T-helper 2 cell treated with Interferon-gamma antibody and Interleukin-4, amounts not matched to agents 5 μg/mL and 100 μg/mL, for 36 hours (primary cell): ENCODE results near the gene PRAC1.

ENCODE experiments used
- DNase-seq: peaks from one replicate; pipeline ENCODE4 v3.0.0; 2021; ENCODE audit warnings: low spot score
- H3K27ac Mint-ChIP-seq: one replicate; pipeline ENCODE4 v1.8.0; 2021; ENCODE audit warnings: mild to moderate bottlenecking, mixed read lengths
- H3K27me3 Mint-ChIP-seq: one replicate; pipeline ENCODE4 v1.8.0; 2021; ENCODE audit warnings: low read depth, mixed read lengths
- H3K36me3 Mint-ChIP-seq: one replicate; pipeline ENCODE4 v1.8.0; 2021; ENCODE audit warnings: low read depth, mixed read lengths
- H3K4me1 Mint-ChIP-seq: one replicate; pipeline ENCODE4 v1.8.0; 2021; ENCODE audit warnings: low read depth, mixed read lengths
- H3K4me3 Mint-ChIP-seq: one replicate; pipeline ENCODE4 v1.8.0; 2022; ENCODE audit warnings: mild to moderate bottlenecking, moderate library complexity, mixed read lengths
- H3K9me3 Mint-ChIP-seq: one replicate; pipeline ENCODE4 v1.8.0; 2021; ENCODE audit warnings: mixed read lengths

PRAC1 gene

GRCh38 chr17:48722201-48722907, at the start of gene PRAC1:
PRAC1 (minus strand) TSS chr17:48722518; CDS start chr17:48722392, 126 bp downstream.
- H3K36me3 Mint-ChIP-seq: no peaks in the 10 kb centered on the region
- no peak within 1 kb of the TSS for H3K27ac Mint-ChIP-seq
- peaks cover 15% of the 10 kb centered on the region for H3K4me1 Mint-ChIP-seq
- DNase-seq: no peak
- H3K4me3 Mint-ChIP-seq: peak within 1 kb of the TSS; percentile 34
- no peaks in the 10 kb centered on the region for H3K9me3 Mint-ChIP-seq
- peaks cover 97% of the 10 kb centered on the region for H3K27me3 Mint-ChIP-seq

GRCh38 chr17:48770954-48771353, 48.6 kb upstream of the PRAC1 start:
- H3K9me3 Mint-ChIP-seq: no peaks in the 10 kb centered on the region
- H3K27ac Mint-ChIP-seq: no peak overlapping the region
- H3K4me1 Mint-ChIP-seq: no peaks in the 10 kb centered on the region
- DNase-seq: no peak
- no peaks in the 10 kb centered on the region for H3K36me3 Mint-ChIP-seq
- no peak overlapping the region for H3K4me3 Mint-ChIP-seq
- H3K27me3 Mint-ChIP-seq: peaks cover 36% of the 10 kb centered on the region

DNA sequence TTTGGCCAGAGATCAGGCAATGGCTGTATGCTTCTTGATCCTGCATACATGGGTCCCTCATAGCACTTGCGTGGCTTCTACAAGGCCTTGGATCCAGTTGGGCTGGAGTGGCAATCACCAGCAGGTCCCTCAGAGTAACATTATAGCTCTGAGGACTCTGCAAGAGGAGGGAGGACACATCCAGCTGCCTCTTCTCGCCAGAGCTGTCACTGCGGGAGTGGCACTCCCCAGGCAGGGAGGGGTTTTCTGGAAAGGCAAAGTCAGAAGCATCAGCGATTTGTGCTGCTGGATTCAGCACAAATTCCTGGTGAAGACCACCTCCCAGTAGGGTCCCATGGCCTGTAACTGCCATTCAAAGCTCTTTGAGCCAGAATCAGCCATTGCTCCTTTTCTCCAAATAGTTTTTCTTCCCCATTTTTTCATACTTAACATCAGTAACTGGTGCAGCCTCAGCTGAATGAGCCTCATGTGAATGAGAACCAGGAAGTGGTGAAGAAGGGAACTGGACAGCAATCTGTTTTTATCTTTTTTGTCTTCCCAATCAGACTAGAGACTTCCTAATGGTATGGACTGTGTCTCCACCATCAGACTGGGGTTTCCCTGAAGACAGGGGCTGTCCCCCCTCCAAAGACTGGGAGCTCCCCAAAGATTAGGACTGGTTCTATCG, 46.8 kb upstream of the PRAC1 start:
- no peak overlapping the region for H3K4me3 Mint-ChIP-seq
- DNase-seq: no peak
- H3K27ac Mint-ChIP-seq: no peak overlapping the region
- peaks cover 31% of the 10 kb centered on the region for H3K27me3 Mint-ChIP-seq
- H3K36me3 Mint-ChIP-seq: no peaks in the 10 kb centered on the region
- no peaks in the 10 kb centered on the region for H3K4me1 Mint-ChIP-seq
- H3K9me3 Mint-ChIP-seq: no peaks in the 10 kb centered on the region

DNA sequence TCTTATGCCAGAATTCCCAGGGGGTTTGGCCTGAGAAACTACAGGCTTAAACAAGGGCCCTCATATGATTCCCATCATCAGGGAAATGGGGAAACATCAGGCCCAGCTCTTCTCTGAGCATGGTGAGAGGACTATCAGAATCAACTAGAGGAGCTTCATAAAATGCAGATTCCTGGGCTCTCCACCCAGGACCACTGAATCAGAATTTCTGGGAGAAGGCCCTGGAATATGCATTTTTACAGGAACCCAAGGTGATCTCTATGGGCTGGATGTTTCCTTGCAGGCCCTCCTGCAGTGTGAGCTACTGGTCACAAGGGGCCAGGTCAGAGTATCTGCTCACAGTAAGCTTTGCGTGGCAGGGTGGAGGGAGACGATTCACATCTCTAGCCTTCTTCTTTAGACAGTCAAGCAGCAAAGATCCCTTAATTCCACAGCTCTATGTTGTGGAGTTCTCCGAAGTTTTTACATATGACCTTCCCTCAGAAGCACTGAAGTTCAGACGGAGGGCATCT, 45.0 kb upstream of the PRAC1 start:
- no peaks in the 10 kb centered on the region for H3K9me3 Mint-ChIP-seq
- H3K27ac Mint-ChIP-seq: no peak overlapping the region
- no peaks in the 10 kb centered on the region for H3K36me3 Mint-ChIP-seq
- H3K27me3 Mint-ChIP-seq: peaks cover 37% of the 10 kb centered on the region
- no peaks in the 10 kb centered on the region for H3K4me1 Mint-ChIP-seq
- no peak overlapping the region for H3K4me3 Mint-ChIP-seq
- no peak for DNase-seq

GRCh38 chr17:48761114-48761513, 38.8 kb upstream of the PRAC1 start:
- H3K9me3 Mint-ChIP-seq: no peaks in the 10 kb centered on the region
- H3K4me1 Mint-ChIP-seq: no peaks in the 10 kb centered on the region
- no peak overlapping the region for H3K4me3 Mint-ChIP-seq
- H3K36me3 Mint-ChIP-seq: no peaks in the 10 kb centered on the region
- H3K27ac Mint-ChIP-seq: no peak overlapping the region
- peaks cover 64% of the 10 kb centered on the region for H3K27me3 Mint-ChIP-seq
- DNase-seq: no peak

GRCh38 chr17:48760411-48760810, 38.1 kb upstream of the PRAC1 start:
- H3K36me3 Mint-ChIP-seq: no peaks in the 10 kb centered on the region
- no peaks in the 10 kb centered on the region for H3K9me3 Mint-ChIP-seq
- H3K27me3 Mint-ChIP-seq: peaks cover 71% of the 10 kb centered on the region
- no peak overlapping the region for H3K27ac Mint-ChIP-seq
- no peak for DNase-seq
- H3K4me1 Mint-ChIP-seq: no peaks in the 10 kb centered on the region
- no peak overlapping the region for H3K4me3 Mint-ChIP-seq

- Mint-ChIP-seq H3K27ac (no peak overlapping the region), H3K4me1 (no peaks in the 10 kb centered on the region), H3K36me3 (no peaks in the 10 kb centered on the region), H3K9me3 (no peaks in the 10 kb centered on the region), H3K27me3 (peaks cover 74% of the 10 kb centered on the region), H3K4me3 (no peak overlapping the region)
- DNase-seq: no peak
These were observed 37.0 kb upstream of the PRAC1 start for GRCh38 chr17:48759288-48759687.

DNA sequence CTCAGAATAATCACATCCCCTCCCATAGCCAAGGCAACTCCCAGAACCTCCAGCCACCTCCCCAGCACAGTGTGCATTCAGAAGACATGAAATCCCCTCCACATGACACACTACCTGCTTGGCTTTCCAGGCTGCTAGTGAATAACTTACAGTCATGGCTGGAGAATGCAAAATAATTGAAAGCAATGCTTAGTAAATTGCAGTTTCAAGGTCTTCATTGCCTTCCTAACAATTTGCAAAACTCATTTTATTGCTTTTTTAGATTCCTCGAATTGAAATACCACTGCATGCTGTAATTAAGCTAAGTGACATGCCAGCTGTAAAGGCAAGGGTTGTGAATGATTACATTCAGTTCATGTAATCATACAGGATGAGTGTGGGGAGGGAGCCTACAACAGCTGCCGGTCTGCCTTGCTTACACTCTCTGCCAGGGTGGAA, 35.2 kb upstream of the PRAC1 start:
- H3K27ac Mint-ChIP-seq: no peak overlapping the region
- peaks cover 80% of the 10 kb centered on the region for H3K27me3 Mint-ChIP-seq
- no peaks in the 10 kb centered on the region for H3K36me3 Mint-ChIP-seq
- H3K9me3 Mint-ChIP-seq: no peaks in the 10 kb centered on the region
- DNase-seq: no peak
- H3K4me1 Mint-ChIP-seq: no peaks in the 10 kb centered on the region
- H3K4me3 Mint-ChIP-seq: no peak overlapping the region

- Mint-ChIP-seq H3K36me3 (no peaks in the 10 kb centered on the region), H3K4me3 (no peak overlapping the region), H3K4me1 (no peaks in the 10 kb centered on the region), H3K27me3 (peaks cover 80% of the 10 kb centered on the region), H3K27ac (no peak overlapping the region), H3K9me3 (no peaks in the 10 kb centered on the region)
- DNase-seq: no peak
These were observed 34.5 kb upstream of the PRAC1 start for GRCh38 chr17:48756830-48757251.

- no peak overlapping the region for H3K4me3 Mint-ChIP-seq
- no peaks in the 10 kb centered on the region for H3K36me3 Mint-ChIP-seq
These were observed 33.0 kb upstream of the PRAC1 start for GRCh38 chr17:48755356-48755755.

GRCh38 chr17:48754500-48755261, 32.4 kb upstream of the PRAC1 start:
- Mint-ChIP-seq H3K36me3 (no peaks in the 10 kb centered on the region), H3K9me3 (no peaks in the 10 kb centered on the region), H3K4me3 (no peak overlapping the region), H3K27me3 (peaks cover 87% of the 10 kb centered on the region), H3K4me1 (no peaks in the 10 kb centered on the region), H3K27ac (no peak overlapping the region)
- DNase-seq: no peak

More at GRCh38 chr17:48755356-48755755, 33.0 kb upstream of the PRAC1 start:
- no peaks in the 10 kb centered on the region for H3K9me3 Mint-ChIP-seq
- no peak for DNase-seq
- H3K4me1 Mint-ChIP-seq: no peaks in the 10 kb centered on the region
- H3K27me3 Mint-ChIP-seq: peaks cover 84% of the 10 kb centered on the region
- no peak overlapping the region for H3K27ac Mint-ChIP-seq

DNA sequence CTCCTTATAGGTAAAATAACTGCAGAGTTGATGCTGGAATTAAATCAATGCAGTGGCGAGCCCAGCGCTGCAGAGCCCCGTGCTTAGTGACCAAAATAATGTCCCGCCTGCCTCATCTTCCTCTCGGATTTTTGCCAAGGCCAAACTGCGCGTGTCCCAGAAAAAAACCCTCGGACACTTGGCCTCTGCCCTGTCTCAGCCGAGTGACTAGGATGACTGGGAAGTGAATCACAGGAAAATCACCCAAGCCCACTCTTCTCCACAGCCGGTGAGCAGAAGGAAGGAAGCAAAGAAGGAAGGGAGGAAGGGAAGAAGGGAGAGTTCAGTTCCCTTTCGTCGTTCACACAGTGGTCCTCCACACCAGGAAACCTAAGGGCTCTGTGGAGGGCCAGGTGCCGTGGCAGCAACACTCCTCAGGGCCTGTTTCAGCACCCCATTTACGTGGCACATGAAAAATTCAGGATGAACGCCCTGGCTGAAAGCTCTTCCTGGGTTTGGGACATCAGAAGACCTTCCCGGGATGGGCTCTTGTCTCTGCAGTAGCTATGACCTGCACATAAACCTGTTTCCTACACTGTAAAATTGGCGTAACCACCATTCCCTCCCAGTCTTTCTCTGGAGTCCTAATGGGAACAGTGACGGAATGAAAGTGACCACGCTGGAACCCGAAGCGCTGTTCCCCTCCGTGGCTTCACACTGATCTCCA, 31.6 kb upstream of the PRAC1 start:
- H3K36me3 Mint-ChIP-seq: no peaks in the 10 kb centered on the region
- no peak for DNase-seq
- no peaks in the 10 kb centered on the region for H3K9me3 Mint-ChIP-seq
- no peaks in the 10 kb centered on the region for H3K4me1 Mint-ChIP-seq
- peak overlapping the region; percentile 7 for H3K27ac Mint-ChIP-seq
- H3K27me3 Mint-ChIP-seq: peaks cover 87% of the 10 kb centered on the region
- no peak overlapping the region for H3K4me3 Mint-ChIP-seq

GRCh38 chr17:48752399-48753288, 30.3 kb upstream of the PRAC1 start:
- DNase-seq: no peak
- H3K27me3 Mint-ChIP-seq: peaks cover 89% of the 10 kb centered on the region
- H3K36me3 Mint-ChIP-seq: no peaks in the 10 kb centered on the region
- H3K9me3 Mint-ChIP-seq: no peaks in the 10 kb centered on the region
- no peak overlapping the region for H3K4me3 Mint-ChIP-seq
- H3K4me1 Mint-ChIP-seq: no peaks in the 10 kb centered on the region
- no peak overlapping the region for H3K27ac Mint-ChIP-seq
